WTC11 (cell line): ENCODE data around the gene ERMP1. TPM values are rescaled to one million over a fixed set of nuclear protein-coding genes. Genes with fewer than 3 reads are reported as not detected.
"Not testable (repeated sequence)": the region's sequence is repeated elsewhere in the genome, so short reads cannot be mapped to it uniquely, and the experiment has no call there.

ENCODE experiments used
- ATAC-seq: fragments of 200-7000 bp; cut with Tn5 transposase; 2 replicates; pipeline ENCODE4 v1.10.0; 2021; ENCODE audit warnings: mild to moderate bottlenecking, moderate library complexity
- CTCF ChIA-PET: fragments of 300-600 bp; sonication (Branson Sonifier 250); formaldehyde crosslinking; loops from one replicate; lab custom pipeline; 2021; ENCODE audit warnings: antibody characterized with exemption; lab: Charles Lee
- POLR2A ChIA-PET: fragments of 350-600 bp; sonication (Branson Sonifier 250); formaldehyde crosslinking; loops from one replicate; lab custom pipeline; 2021; ENCODE audit warnings: antibody characterized with exemption; lab: Charles Lee
- DNase-seq: peaks from one replicate; pipeline ENCODE4 v3.0.0; 2021; ENCODE audit warnings: low spot score
- H3K27ac Mint-ChIP-seq: 2 replicates; pipeline ENCODE4 v1.8.0; 2021; ENCODE audit warnings: mixed read lengths
- H3K27me3 Mint-ChIP-seq: 2 replicates; pipeline ENCODE4 v1.8.0; 2021; ENCODE audit warnings: low read depth, mild to moderate bottlenecking, moderate library complexity, mixed read lengths
- H3K36me3 Mint-ChIP-seq: 2 replicates; pipeline ENCODE4 v1.8.0; 2021; ENCODE audit warnings: mixed read lengths
- H3K4me1 Mint-ChIP-seq: 2 replicates; pipeline ENCODE4 v1.8.0; 2022; ENCODE audit warnings: mixed read lengths
- H3K4me3 Mint-ChIP-seq: 2 replicates; pipeline ENCODE4 v1.8.0; 2021; ENCODE audit warnings: mild to moderate bottlenecking, moderate library complexity, mixed read lengths
- H3K9me3 Mint-ChIP-seq: 2 replicates; pipeline ENCODE4 v1.8.0; 2021; ENCODE audit warnings: mixed read lengths
- ESRRA ChIP-seq: sonication (generic); formaldehyde crosslinking; IDR thresholded peaks from 2 replicates; pipeline ENCODE4 v1.8.1; 2022; ENCODE audit warnings: mild to moderate bottlenecking, missing genetic modification reagents, borderline replicate concordance
- MLX ChIP-seq: sonication (generic); formaldehyde crosslinking; IDR thresholded peaks from 2 replicates; pipeline ENCODE4 v1.8.1; 2023; ENCODE audit warnings: mild to moderate bottlenecking, missing genetic modification reagents, moderate library complexity
- NFE2L1 ChIP-seq: sonication (generic); formaldehyde crosslinking; IDR thresholded peaks from 2 replicates; pipeline ENCODE4 v1.8.1; 2023; ENCODE audit warnings: missing genetic modification reagents
- ZNF423 ChIP-seq: fragments of 250-450 bp; sonication (Bioruptor Pico); IDR thresholded peaks from 2 replicates; pipeline ENCODE4 v2.1.2; 2022; ENCODE audit warnings: mild to moderate bottlenecking, moderate library complexity
- total RNA-seq: library from RNA; stranded (reverse); gene quantifications from 3 replicates; pipeline ENCODE4 v1.2.3, GENCODE V29; 2021
- TF ChIP-seq, protein P1 (sequence below): sonication (generic); formaldehyde crosslinking; IDR thresholded peaks from 2 replicates; pipeline ENCODE4 v1.8.1; 2023; ENCODE audit warnings: mild to moderate bottlenecking, missing genetic modification reagents, moderate library complexity
- TF ChIP-seq, protein P2 (sequence below): fragments of 250-450 bp; sonication (Bioruptor Pico); IDR thresholded peaks from 2 replicates; pipeline ENCODE4 v1.8.0; 2021; ENCODE audit warnings: mild to moderate bottlenecking
- TF ChIP-seq, protein P3 (sequence below): sonication (generic); formaldehyde crosslinking; IDR thresholded peaks from 2 replicates; pipeline ENCODE4 v1.8.0; 2022; ENCODE audit warnings: missing genetic modification reagents
- TF ChIP-seq, protein P4 (sequence below): fragments of 250-450 bp; sonication (Bioruptor Pico); IDR thresholded peaks from 2 replicates; pipeline ENCODE4 v1.9.0; 2021; ENCODE audit warnings: mild to moderate bottlenecking
- TF ChIP-seq, protein P5 (sequence below): sonication (generic); formaldehyde crosslinking; IDR thresholded peaks from 2 replicates; pipeline ENCODE4 v1.8.1; 2023; ENCODE audit warnings: mild to moderate bottlenecking, missing genetic modification reagents

The ERMP1 gene
- total RNA-seq, 1 experiment from 2014 or later, result 25.4 TPM

- no peak for TF ChIP-seq MLX (CRISPR knock-in tag)
- TF ChIP-seq, all 79 proteins: peak for 0
Measured at GRCh38 chr9:5801739-5802113, 31.2 kb downstream of the ERMP1 start (continued).

GRCh38 chr9:5800969-5801738, 31.8 kb downstream of the ERMP1 start:
- H3K9me3 Mint-ChIP-seq, result no peaks in the 10 kb centered on the region
- ATAC-seq (no peak), DNase-seq (no peak)
- H3K4me3 Mint-ChIP-seq, result no peak overlapping the region
- H3K4me1 Mint-ChIP-seq, result no peaks in the 10 kb centered on the region
- POLR2A ChIA-PET, result no interaction called here
- no peak overlapping the region for H3K27ac Mint-ChIP-seq
- CTCF ChIA-PET, result interaction anchor here (0.9 kb wide), 1 partner anchor 253 kb away, joined by 3 read pairs; no protein-coding TSS in a partner anchor
- TF ChIP-seq MLX (CRISPR knock-in tag) (no peak), NFE2L1 (CRISPR knock-in tag) (no peak), ESRRA (CRISPR knock-in tag) (no peak), ZNF423 (CRISPR knock-in tag) (no peak)
- TF ChIP-seq, protein P1, sequence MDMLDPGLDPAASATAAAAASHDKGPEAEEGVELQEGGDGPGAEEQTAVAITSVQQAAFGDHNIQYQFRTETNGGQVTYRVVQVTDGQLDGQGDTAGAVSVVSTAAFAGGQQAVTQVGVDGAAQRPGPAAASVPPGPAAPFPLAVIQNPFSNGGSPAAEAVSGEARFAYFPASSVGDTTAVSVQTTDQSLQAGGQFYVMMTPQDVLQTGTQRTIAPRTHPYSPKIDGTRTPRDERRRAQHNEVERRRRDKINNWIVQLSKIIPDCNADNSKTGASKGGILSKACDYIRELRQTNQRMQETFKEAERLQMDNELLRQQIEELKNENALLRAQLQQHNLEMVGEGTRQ (CRISPR knock-in tag), result no peak
- TF ChIP-seq, protein P2, sequence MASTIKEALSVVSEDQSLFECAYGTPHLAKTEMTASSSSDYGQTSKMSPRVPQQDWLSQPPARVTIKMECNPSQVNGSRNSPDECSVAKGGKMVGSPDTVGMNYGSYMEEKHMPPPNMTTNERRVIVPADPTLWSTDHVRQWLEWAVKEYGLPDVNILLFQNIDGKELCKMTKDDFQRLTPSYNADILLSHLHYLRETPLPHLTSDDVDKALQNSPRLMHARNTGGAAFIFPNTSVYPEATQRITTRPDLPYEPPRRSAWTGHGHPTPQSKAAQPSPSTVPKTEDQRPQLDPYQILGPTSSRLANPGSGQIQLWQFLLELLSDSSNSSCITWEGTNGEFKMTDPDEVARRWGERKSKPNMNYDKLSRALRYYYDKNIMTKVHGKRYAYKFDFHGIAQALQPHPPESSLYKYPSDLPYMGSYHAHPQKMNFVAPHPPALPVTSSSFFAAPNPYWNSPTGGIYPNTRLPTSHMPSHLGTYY (CRISPR knock-in tag), result no peak
- TF ChIP-seq, protein P3, sequence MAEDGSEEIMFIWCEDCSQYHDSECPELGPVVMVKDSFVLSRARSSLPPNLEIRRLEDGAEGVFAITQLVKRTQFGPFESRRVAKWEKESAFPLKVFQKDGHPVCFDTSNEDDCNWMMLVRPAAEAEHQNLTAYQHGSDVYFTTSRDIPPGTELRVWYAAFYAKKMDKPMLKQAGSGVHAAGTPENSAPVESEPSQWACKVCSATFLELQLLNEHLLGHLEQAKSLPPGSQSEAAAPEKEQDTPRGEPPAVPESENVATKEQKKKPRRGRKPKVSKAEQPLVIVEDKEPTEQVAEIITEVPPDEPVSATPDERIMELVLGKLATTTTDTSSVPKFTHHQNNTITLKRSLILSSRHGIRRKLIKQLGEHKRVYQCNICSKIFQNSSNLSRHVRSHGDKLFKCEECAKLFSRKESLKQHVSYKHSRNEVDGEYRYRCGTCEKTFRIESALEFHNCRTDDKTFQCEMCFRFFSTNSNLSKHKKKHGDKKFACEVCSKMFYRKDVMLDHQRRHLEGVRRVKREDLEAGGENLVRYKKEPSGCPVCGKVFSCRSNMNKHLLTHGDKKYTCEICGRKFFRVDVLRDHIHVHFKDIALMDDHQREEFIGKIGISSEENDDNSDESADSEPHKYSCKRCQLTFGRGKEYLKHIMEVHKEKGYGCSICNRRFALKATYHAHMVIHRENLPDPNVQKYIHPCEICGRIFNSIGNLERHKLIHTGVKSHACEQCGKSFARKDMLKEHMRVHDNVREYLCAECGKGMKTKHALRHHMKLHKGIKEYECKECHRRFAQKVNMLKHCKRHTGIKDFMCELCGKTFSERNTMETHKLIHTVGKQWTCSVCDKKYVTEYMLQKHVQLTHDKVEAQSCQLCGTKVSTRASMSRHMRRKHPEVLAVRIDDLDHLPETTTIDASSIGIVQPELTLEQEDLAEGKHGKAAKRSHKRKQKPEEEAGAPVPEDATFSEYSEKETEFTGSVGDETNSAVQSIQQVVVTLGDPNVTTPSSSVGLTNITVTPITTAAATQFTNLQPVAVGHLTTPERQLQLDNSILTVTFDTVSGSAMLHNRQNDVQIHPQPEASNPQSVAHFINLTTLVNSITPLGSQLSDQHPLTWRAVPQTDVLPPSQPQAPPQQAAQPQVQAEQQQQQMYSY (CRISPR knock-in tag), result no peak
- TF ChIP-seq, protein P4, sequence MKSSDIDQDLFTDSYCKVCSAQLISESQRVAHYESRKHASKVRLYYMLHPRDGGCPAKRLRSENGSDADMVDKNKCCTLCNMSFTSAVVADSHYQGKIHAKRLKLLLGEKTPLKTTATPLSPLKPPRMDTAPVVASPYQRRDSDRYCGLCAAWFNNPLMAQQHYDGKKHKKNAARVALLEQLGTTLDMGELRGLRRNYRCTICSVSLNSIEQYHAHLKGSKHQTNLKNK (CRISPR knock-in tag), result no peak
- TF ChIP-seq, protein P5, sequence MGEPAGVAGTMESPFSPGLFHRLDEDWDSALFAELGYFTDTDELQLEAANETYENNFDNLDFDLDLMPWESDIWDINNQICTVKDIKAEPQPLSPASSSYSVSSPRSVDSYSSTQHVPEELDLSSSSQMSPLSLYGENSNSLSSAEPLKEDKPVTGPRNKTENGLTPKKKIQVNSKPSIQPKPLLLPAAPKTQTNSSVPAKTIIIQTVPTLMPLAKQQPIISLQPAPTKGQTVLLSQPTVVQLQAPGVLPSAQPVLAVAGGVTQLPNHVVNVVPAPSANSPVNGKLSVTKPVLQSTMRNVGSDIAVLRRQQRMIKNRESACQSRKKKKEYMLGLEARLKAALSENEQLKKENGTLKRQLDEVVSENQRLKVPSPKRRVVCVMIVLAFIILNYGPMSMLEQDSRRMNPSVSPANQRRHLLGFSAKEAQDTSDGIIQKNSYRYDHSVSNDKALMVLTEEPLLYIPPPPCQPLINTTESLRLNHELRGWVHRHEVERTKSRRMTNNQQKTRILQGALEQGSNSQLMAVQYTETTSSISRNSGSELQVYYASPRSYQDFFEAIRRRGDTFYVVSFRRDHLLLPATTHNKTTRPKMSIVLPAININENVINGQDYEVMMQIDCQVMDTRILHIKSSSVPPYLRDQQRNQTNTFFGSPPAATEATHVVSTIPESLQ (CRISPR knock-in tag), result no peak
- no peaks in the 10 kb centered on the region for H3K27me3 Mint-ChIP-seq
- H3K36me3 Mint-ChIP-seq, result peaks cover 20% of the 10 kb centered on the region

DNA sequence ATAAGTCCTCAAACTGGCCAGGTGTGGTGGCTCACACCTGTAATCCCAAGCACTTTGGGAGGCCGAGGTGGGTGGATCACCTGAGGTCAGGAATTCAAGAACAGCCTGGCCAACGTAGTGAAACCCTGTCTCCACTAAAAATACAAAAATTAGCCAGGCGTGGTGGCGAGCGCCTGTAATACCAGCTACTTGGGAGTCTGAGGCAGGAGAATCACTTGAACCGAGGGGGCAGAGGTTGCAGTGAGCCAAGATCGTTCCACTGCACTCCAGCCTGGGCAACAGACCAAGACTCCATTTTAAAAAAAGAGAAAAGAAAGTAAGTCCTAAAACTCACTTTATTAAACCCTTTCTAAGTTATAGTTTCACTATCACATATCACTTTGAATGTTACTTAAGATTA, 32.5 kb downstream of the ERMP1 start:
- H3K4me3 Mint-ChIP-seq, H3K27me3 Mint-ChIP-seq, H3K4me1 Mint-ChIP-seq, ATAC-seq, DNase-seq, H3K9me3 Mint-ChIP-seq, H3K27ac Mint-ChIP-seq, POLR2A ChIA-PET: not testable (repeated sequence)
- CTCF ChIA-PET, result interaction anchor here (0.9 kb wide), 1 partner anchor 254 kb away, joined by 3 read pairs; no protein-coding TSS in a partner anchor
- peaks cover 20% of the 10 kb centered on the region for H3K36me3 Mint-ChIP-seq
